Natural killer cell (primary cell): Measurements from ENCODE around the gene HIKESHI. TPM values are rescaled to one million over a fixed set of nuclear protein-coding genes. Genes with fewer than 3 reads are reported as not detected.

Source experiments
- ATAC-seq, 3 donors: fragments of 150-1000 bp in 2 of 3; fragments of 200-7000 bp in 1 of 3; cut with Tn5 transposase; 1 replicate in 1 of 3; 2 replicates in 2 of 3; pipeline ENCODE4 v1.10.0; 2021; ENCODE audit warnings: mild to moderate bottlenecking in 2 of 3, moderate library complexity in 2 of 3
- DNase-seq, 2 donors: peaks; one replicate each; pipeline versions ENCODE4 v3.0.0 to v3.0.0-alpha.2; 2013 to 2021; ENCODE audit warnings: mixed read lengths in 1 of 2
- H3K27ac ChIP-seq: one replicate; pipeline ENCODE4 v1.5.1; 2013; ENCODE audit warnings: mild to moderate bottlenecking, low read length
- H3K27me3 ChIP-seq: one replicate; pipeline ENCODE4 v1.6.1; 2013; ENCODE audit warnings: low read length; ENCODE audit not compliant: control insufficient read depth, insufficient read depth
- H3K36me3 ChIP-seq: one replicate; pipeline ENCODE4 v1.6.1; 2013; ENCODE audit warnings: low read length; ENCODE audit not compliant: control insufficient read depth, insufficient read depth
- H3K4me1 ChIP-seq: one replicate; pipeline ENCODE4 v1.6.1; 2013; ENCODE audit warnings: low read length; ENCODE audit not compliant: control insufficient read depth, insufficient read depth
- H3K4me3 ChIP-seq: one replicate; pipeline ENCODE4 v1.5.1; 2013; ENCODE audit warnings: low read length
- H3K9me3 ChIP-seq: one replicate; pipeline ENCODE4 v1.6.1; 2013; ENCODE audit warnings: low read length; ENCODE audit not compliant: control insufficient read depth, insufficient read depth
- H3K27ac Mint-ChIP-seq, 2 donors: one replicate each; pipeline ENCODE4 v1.8.0; 2022; ENCODE audit warnings: mild to moderate bottlenecking in 2 of 2, mixed read lengths in 2 of 2, moderate library complexity in 1 of 2
- H3K27me3 Mint-ChIP-seq, 2 donors: one replicate each; pipeline ENCODE4 v1.8.0; 2022; ENCODE audit warnings: low read depth in 2 of 2, mixed read lengths in 2 of 2
- H3K36me3 Mint-ChIP-seq: one replicate; pipeline ENCODE4 v1.8.0; 2022; ENCODE audit warnings: mixed read lengths
- H3K4me1 Mint-ChIP-seq, 2 donors: one replicate each; pipeline ENCODE4 v1.8.0; 2022; ENCODE audit warnings: mixed read lengths in 2 of 2
- H3K4me3 Mint-ChIP-seq: one replicate; pipeline ENCODE4 v1.8.0; 2022; ENCODE audit warnings: mild to moderate bottlenecking, moderate library complexity, mixed read lengths
- H3K9me3 Mint-ChIP-seq, 2 donors: one replicate each; pipeline ENCODE4 v1.8.0; 2022; ENCODE audit warnings: mixed read lengths in 2 of 2
- WGBS: methylation state at CpG from one replicate; pipeline ENCODE4 v1.1.7; 2013; ENCODE audit warnings: missing lambda C conversion rate; ENCODE audit not compliant: insufficient coverage; 5-methylcytosine and 5-hydroxymethylcytosine counted together
- intact Hi-C: fragments of 100-400 bp; cut with micrococcal nuclease; formaldehyde crosslinking; loops from one replicate; pipeline ENCODE4 v1.14.2; 2022
- total RNA-seq, 4 donors: library from RNA; stranded (reverse); fragments of 120-200 nt in 1 of 4; gene quantifications; one replicate each; pipeline versions ENCODE4 v1.2.3 to v1.2.4, GENCODE V29; 2013 to 2022
- TF ChIP-seq, protein P1 (sequence below): fragments of 200-600 bp; IDR thresholded peaks from one replicate; pipeline ENCODE4 v1.8.0; 2022; ENCODE audit warnings: antibody characterized with exemption

Gene HIKESHI
- total RNA-seq, 3 donors from 2014 or later (not counting 1 experiment from before 2014, with no cell fraction given) = 12.7 to 24.2 (median 18.2) TPM

DNA sequence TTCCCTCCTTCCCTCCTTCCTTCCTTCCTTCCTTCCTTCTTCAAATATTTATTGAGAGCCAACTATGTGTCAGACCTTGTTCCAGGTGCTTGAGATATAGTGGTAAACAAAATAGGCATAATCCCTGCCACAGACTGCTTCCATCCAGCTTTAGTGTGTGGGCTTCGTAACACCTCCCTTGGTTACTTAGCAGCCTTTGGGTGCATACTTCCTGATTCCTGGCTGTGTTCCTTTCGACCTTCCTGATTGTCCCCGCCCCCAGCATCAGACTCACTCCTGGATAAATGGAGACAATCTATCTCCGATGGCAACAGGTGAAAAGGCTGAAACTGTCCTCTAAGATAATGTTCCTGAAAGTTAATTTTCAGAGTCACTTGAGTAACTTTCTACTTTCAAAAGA, 86.2 kb downstream of the HIKESHI start:
- H3K4me1 Mint-ChIP-seq = no peaks in the 10 kb centered on the region

DNA sequence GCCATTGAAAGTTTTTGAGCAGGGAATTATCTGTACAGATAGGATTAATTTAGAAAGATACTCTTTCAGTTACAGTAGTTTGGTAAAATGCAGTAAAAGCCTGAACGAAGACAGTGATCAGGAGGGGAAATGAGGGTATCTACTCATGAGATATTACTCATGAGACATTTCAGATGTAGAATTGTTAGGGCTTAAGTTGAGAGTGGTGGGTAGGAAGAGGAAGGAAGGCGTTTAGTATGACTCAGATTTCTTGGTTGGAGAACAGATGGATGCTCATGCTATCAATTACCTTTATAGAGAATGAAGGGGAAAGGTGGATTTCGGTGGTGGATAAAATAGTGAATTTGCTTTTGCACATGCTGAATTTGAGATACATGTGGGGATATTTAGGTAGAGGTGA, 88.4 kb downstream of the HIKESHI start:
- WGBS = 87% methylated on average over 3 of the region's 3 CpGs
- Mint-ChIP-seq H3K4me3 (no peak overlapping the region), H3K27ac (no peak overlapping the region), H3K36me3 (no peaks in the 10 kb centered on the region), H3K9me3 (no peaks in the 10 kb centered on the region), H3K27me3 (peaks cover 0 to 3% of the 10 kb centered on the region in 2 donors), H3K4me1 (no peaks in the 10 kb centered on the region)
- DNase-seq = no peak
- ATAC-seq = no peak
- no peak overlapping the region for H3K27ac ChIP-seq
- no peak overlapping the region for H3K4me3 ChIP-seq
- H3K9me3 ChIP-seq = no peaks in the 10 kb centered on the region
- no peaks in the 10 kb centered on the region for H3K27me3 ChIP-seq
- H3K4me1 ChIP-seq = no peaks in the 10 kb centered on the region
- intact Hi-C loops = no loop called here
- no peaks in the 10 kb centered on the region for H3K36me3 ChIP-seq
- TF ChIP-seq, protein P1, sequence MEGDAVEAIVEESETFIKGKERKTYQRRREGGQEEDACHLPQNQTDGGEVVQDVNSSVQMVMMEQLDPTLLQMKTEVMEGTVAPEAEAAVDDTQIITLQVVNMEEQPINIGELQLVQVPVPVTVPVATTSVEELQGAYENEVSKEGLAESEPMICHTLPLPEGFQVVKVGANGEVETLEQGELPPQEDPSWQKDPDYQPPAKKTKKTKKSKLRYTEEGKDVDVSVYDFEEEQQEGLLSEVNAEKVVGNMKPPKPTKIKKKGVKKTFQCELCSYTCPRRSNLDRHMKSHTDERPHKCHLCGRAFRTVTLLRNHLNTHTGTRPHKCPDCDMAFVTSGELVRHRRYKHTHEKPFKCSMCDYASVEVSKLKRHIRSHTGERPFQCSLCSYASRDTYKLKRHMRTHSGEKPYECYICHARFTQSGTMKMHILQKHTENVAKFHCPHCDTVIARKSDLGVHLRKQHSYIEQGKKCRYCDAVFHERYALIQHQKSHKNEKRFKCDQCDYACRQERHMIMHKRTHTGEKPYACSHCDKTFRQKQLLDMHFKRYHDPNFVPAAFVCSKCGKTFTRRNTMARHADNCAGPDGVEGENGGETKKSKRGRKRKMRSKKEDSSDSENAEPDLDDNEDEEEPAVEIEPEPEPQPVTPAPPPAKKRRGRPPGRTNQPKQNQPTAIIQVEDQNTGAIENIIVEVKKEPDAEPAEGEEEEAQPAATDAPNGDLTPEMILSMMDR = no peak

More for the DNA sequence above, 86.2 kb downstream of the HIKESHI start:
- Mint-ChIP-seq H3K27ac (no peak overlapping the region), H3K4me3 (no peak overlapping the region), H3K36me3 (no peaks in the 10 kb centered on the region), H3K9me3 (no peaks in the 10 kb centered on the region), H3K27me3 (peaks cover 0 to 3% of the 10 kb centered on the region in 2 donors)
- H3K36me3 ChIP-seq = no peaks in the 10 kb centered on the region
- no peaks in the 10 kb centered on the region for H3K4me1 ChIP-seq
- no peak overlapping the region for H3K27ac ChIP-seq
- intact Hi-C loops = no loop called here
- ATAC-seq (no peak), DNase-seq (no peak)
- H3K9me3 ChIP-seq = no peaks in the 10 kb centered on the region
- H3K4me3 ChIP-seq = no peak overlapping the region
- 74% methylated on average over 4 of the region's 4 CpGs for WGBS
- H3K27me3 ChIP-seq = no peaks in the 10 kb centered on the region
- TF ChIP-seq, protein P1 = no peak

DNA sequence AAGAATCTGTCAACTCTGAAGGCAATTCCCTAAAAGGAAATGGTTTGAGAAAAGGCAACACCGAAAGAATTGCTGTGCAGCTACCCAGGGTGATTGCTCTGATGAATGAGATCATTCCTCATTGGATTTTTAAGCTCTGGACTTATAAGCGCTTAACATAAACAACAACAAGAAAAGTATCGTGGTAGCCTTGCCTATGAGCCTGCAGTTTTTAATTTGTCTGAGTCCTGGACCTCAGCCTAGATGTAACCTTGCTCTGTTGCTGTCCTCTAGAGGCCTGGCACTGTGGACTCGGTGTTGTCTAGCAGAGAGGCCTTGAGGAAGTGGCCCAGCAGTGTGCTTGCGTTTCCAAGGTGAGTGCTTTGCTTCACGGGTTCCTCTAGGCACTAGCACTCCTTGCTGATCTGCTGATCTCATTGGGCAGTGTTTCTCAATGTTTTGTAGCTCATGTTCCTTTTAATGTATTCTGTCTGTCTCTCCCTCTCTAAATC, 93.1 kb downstream of the HIKESHI start:
- DNase-seq (no peak), ATAC-seq (no peak)
- WGBS = 76% methylated on average over 6 of the region's 6 CpGs
- no peaks in the 10 kb centered on the region for H3K4me1 Mint-ChIP-seq
- no peak overlapping the region for H3K27ac Mint-ChIP-seq
- H3K4me3 ChIP-seq = no peak overlapping the region
- no peaks in the 10 kb centered on the region for H3K4me1 ChIP-seq
- H3K36me3 Mint-ChIP-seq = no peaks in the 10 kb centered on the region
- H3K27ac ChIP-seq = no peak overlapping the region
- intact Hi-C loops = no loop called here
- no peaks in the 10 kb centered on the region for H3K36me3 ChIP-seq
- no peaks in the 10 kb centered on the region for H3K9me3 Mint-ChIP-seq
- H3K27me3 Mint-ChIP-seq = no peaks in the 10 kb centered on the region
- no peak overlapping the region for H3K4me3 Mint-ChIP-seq
- TF ChIP-seq, protein P1 = no peak
- no peaks in the 10 kb centered on the region for H3K27me3 ChIP-seq
- H3K9me3 ChIP-seq = no peaks in the 10 kb centered on the region

Other genes with a start within 250 kb of the HIKESHI start
- 100 to 1,000 TPM; 262 to 291 (median 285) TPM for gene PICALM, start 233.2 kb upstream of the HIKESHI start, total RNA-seq
- gene EED, start 57.5 kb upstream of the HIKESHI start, total RNA-seq = 10 to 100 TPM; 26.0 to 36.9 (median 34.0) TPM
- gene CCDC81, start 72.6 kb downstream of the HIKESHI start, total RNA-seq = under 1 TPM; 0.64 to 0.90 (median 0.77) TPM